Measurements from ENCODE around the gene PAK1.

The PAK1 gene

DNA sequence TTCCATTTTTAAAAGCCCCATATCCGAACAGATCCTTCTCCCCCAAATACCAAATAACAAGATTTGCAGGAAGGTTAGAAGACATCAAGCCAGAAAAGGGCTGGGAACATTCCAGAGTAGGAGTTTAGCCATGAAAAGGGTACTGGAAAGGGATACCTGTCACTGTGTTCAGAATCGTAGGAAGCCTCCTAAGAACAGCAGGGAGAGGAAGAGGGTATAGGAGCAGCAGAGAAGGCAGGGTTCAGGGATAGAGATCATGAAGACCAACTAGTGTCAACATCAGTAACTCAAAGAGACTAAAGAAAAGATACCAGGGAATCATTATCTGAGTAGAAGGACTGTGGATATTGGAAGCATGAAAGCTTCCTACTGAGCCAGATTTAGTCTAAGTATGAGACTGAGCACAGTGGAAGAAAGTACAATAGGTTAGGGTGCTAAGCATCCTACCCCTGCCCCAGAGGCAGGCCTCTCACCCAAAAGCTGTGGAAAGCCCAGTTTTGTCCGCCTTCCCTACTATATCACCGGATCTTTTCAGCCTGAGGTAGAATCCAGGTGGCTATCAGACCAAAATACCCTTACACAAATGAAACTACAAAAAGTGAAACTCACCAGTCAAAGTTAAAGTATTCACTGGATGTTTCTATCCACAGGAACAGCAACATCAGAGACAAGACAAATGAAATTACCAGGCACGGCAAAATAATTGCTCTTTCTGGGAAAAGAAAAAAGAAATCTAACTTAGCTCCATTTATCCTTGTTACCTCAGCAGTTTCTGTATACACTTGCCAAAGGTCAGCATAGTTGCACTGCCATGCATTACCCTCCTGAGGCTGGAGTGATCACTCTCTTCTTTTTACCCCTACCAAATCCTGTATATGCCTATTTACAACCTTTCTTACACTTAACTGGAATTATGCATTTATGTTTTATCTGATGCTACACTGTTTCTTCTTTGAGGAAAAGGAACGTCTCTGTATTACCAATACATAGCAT, 189.1 kb downstream of the PAK1 start:
- in situ Hi-C loops (cut with HindIII; ENCODE audit: low sequenced_read_pairs) = loop anchor here (5.0 kb wide), 1 partner anchor 77 kb away; no protein-coding TSS in a partner anchor

DNA sequence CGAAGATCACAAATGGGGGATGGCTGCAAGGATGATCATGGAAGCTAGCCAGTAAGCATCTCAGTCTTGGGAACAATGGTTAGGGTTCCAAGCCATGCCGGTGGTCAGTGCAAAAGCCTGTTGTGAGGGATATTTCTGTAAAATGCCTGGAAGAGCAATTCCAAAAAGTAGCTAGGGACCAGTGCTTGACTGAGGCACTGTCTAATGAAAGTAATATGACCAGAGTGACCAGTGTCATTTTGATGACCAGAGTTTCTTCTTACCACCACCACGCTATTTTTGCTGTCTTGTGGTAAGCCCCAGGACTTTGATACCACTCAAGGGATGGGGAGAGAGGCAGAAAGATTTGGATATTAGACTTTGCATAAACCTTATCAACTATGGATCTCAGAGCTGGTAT, 190.8 kb downstream of the PAK1 start:
- in situ Hi-C loops (cut with HindIII; ENCODE audit: low sequenced_read_pairs) = loop anchor here (5.0 kb wide), 1 partner anchor 76 kb away; no protein-coding TSS in a partner anchor

DNA sequence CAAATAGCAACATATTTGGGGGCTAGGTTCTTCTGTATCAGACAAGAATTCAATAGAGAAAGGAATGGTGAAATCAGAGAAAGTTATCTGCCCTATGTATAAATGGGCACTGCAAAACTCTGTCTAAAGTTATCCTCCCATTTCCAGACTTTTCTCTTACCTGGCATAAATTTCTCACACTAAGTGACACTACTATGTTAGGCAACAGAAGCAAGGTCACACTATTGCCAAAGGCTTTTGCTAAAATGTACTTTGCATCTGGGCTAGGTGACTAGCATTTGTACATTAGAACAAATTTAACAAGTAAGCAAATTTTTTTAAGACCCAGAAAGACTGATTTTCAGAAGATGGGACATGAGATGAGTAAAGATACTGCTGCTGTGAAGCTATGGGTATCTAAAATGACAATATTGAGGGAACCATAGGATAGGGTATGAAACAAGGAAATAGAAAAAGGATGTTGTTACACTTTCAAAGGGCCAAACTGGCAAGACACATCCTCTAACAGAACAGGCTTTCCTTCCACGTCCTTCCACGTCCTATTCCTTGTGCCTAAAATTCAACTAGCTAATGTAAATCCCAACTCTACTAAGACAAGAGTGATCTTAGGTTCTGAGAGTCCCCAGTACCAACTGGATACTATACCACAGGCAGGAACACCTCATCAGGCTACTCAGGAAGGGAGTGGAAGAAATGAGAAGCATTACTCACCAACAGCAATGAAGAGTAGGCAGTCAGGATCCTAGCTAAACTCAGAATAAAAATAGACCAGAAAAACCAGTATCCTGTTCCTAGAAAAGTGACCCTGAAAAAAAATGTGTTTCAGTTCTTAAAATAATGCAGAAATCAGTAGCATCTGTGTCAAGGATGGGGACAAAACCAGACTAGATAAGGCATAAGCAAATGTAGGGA, 195.0 kb downstream of the PAK1 start:
- in situ Hi-C loops (cut with HindIII; ENCODE audit: low sequenced_read_pairs) = no loop called here

- in situ Hi-C loops (cut with HindIII; ENCODE audit: low sequenced_read_pairs) = no loop called here
Measured at GRCh38 chr11:77276271-77276670, 197.6 kb downstream of the PAK1 start.

All from endothelial cell of hepatic sinusoid (primary cell).